HG03064 (cell line): Measurements from ENCODE around the gene NXT1.

Experiments
- ATAC-seq: cut with Tn5 transposase; IDR thresholded peaks from one replicate; pipeline ENCODE4 v1.9.1; 2021; ENCODE audit warnings: low read depth; ENCODE audit not compliant: unreplicated experiment

NXT1 gene

DNA sequence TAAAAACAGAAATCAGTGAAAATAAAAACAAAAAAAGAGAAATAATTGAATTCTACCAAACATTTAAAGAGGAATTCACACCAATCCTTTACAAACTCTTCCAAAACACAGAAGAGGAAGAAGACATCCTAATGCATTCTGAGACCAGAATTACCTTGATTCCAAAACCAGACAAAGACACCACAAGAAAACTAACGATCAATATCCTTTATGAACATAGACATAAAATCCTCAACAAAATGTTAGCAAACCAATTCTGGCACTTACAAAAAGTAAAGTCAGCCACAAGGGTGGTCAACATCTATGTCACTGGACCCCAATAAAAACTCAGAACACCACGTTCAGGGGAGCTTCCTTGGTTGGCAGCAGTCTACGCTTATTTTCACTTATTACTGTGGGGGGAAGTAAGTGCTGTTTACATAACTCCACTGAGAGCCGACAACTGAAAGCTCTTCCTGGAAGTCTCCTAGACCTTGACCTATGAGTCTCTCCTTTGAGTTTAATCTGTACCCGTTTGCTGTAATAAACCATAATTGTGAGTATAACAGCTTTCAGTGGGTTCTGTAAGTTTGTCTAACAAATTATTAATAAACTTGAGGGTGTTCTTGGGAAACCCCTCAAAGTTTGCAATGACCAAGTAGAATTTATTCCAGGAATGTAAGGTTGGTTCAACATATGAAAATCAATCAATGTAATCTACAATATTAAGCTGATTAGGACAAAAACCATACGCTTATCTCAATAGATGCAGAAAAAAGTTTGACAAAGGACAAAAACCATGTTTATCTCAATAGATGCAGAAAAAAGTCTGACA lies 35.9 kb downstream of the NXT1 start:
- ATAC-seq = no peak

DNA sequence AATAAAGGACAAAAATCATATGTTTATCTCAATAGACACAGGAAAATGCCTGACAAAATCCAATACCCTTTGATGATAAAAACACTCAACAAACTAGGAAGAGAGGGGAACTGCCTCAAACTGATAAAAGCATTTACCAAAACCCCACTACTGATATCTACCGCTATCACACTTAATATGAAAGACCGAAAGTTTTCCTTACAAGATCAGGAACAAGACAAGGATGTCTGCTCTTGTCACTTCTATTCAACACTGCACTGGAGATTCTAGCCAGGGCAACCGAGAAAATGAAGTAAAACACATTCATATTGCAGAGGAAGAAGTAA lies 36.5 kb downstream of the NXT1 start:
- no peak for ATAC-seq

DNA sequence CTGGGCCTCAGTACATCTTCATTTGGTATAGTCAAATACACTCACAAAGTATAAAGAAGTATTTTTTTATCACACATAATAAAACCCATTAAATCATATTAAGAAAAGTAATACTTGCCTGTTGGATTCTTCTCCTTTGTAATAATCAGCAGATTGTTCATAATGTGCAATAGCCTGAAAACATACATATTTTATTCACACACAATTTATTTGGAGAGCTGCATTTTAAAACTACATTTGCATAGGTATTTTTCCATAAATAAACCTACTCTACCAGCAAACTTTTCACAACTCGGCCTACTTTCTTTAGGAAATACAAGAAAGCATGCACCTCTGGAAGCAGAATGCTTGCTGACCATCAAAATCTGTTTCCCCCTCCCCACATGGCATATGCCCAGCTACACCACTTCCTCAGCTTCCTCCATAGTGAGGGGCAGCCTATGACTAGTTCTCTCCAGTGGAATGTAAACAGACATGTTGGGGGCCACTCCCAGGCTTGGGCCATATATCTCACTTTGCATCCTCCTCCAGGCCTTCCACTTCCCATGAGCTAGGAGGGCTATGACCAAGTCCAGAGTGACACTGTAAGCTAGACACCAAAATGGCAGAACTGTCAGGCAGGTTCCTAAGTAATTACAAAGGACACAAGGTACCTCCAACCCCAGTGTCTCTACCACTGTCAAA lies 39.6 kb downstream of the NXT1 start:
- ATAC-seq = no peak

DNA sequence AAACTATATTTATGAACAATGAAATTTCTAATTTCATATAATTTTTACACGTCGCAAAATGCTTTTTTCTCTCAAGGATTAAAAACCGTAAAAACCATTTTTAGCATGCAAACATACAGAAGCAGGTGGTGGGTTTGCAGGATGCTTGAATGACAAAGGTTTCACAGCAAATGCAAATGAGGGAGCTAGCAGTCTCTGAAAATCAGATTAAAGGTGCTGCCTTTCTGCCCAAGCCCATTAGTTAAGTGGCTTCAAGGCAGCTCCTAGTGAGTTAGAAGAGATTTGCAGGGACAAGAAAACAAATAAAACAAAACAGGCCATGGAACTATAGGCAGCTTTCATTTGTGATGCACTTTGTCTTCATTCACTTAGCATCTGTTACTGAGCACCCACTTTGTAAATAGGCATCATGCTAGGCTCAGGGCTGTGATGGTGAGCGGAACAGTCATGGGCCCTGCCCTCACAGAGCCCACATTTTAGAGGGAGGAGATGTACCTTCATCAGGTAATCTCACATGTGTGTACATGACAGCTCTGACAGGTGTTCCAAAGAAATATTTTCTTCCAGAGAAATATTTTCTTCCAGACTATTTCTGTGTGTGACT lies 41.2 kb downstream of the NXT1 start:
- no peak for ATAC-seq

DNA sequence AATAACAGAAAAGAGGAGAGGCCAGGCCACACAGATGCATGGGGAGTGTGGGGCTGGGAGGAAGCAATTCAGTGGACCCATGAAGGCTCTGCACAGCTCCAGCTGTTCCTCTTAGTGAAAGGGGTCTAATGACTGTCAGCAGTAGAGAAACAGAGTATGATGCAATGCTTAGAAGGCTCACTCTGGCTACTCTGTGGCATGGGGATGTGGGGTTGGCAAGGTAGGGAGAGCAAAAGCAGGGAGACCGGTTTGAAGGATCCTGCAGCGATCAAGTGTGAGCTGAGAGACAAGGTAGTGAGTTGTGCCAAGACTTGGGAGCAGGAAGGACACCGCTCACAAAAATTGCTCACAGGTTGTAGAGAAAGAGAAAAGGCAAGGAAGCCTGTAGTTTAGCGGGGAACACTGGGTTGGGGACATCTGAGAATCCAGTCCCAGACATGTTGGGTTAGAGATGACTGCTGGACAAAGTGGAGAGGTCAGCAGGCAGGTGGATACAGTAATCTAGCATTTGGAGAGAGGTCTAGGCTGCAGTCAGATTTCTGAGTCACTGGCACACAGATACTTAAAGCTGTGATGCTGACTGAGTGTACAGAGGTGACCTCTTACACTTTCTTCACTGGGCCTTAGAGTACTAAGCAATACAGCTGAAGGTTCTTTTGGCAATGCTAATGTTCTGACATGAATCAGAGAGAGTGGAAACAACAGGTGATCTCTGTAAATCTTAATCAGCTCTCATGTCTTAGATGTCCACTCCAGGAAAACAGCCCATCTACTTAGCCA lies 43.6 kb downstream of the NXT1 start:
- no peak for ATAC-seq

DNA sequence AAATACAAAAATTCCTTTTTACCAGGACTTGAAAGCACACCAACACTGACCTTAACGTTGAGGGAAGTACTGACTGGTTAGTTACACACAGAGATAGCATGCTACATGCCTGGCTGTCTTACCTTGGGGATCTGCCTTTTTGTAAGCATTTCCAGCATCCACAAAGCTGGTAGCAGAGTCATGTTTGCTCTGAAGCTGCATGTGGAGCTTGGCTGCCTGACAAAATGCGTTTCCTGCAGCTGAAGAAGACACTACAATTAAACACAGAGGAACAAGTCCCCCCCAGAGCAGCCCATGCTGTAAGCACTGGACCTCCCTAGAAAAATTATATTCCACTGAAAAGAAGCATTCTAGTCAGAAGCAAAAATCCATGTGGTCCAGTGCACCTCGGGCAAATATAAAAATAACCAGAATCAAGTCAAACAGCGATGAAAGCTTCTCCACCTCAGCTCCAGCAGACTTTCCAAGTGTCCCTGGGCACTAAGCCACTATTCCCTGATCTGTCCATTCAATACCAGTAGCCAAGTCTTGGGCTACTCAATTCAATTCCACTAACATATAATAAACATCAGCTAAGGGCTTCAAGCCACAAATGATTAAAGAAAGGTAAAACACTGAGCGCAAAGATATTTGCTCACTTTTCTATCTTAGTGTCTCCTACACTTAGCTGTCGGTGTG lies 46.5 kb downstream of the NXT1 start:
- ATAC-seq = no peak

DNA sequence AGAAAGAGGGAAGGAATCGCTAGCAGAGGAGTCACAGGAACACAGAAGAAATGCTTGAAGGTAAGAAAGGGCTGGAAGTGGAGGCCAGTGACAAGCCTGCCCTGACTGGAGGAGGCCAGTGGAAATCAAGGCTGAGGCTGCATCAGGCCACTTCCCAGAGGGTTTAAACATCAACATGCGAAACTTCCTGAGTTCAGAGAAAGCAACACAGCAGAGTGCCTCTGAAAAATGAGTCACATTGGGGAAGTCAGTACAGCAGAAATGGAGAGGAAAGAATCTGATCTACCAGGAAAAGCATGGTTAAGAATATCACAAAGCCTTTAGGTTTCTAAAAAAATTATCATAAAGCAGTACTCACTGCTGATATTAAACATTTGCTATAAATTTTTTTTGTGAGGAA lies 47.4 kb downstream of the NXT1 start:
- ATAC-seq = no peak

DNA sequence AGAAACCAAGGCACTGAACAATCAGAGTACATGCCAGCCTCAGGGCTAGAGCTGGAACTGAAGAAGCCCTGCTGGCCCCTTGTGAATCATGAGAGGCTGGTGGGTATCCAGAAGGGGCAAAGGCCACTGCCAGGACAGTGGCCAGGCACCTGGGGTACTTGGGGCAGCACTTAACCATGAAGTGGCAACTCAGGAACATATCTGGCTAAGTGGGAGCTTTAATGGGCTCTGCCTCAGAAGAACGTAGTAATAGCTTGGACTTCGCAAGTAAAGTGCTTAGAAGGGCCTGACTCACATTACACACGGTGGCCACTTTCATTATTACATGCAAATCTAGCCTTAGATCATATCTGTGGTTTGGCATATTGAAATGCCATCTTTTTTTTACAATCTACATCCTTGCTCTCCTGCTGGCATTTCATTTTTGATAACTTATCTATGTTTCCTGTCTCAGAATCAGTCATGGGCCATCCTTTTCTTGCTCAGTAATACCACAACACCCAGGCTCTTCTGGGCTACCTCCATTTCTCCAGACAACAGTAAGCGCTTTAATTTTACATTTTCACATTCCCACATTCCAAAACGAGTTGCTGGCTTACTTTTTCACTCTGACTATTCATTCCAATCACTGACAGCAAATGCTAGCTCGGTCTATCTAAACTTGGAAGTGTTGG lies 49.1 kb downstream of the NXT1 start:
- ATAC-seq = no peak

DNA sequence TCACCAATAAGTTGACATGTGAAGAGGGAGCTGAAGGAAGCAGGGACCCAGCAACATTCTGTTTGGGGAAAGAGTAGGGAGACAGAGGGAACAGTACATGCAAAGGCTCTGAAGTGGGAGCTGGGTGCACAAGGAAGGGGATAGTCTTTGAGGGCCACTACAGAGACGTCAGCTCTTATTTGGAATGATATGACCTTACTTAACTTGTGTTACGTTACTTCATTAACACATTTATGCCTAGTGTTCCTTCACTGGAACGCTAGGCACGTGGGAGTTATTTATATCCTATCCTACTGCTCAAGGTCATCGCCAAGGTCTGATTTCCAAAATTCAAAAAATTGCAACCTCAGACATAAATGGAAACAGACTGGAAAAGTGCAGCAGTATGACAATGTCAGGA lies 50.5 kb downstream of the NXT1 start:
- ATAC-seq = no peak

DNA sequence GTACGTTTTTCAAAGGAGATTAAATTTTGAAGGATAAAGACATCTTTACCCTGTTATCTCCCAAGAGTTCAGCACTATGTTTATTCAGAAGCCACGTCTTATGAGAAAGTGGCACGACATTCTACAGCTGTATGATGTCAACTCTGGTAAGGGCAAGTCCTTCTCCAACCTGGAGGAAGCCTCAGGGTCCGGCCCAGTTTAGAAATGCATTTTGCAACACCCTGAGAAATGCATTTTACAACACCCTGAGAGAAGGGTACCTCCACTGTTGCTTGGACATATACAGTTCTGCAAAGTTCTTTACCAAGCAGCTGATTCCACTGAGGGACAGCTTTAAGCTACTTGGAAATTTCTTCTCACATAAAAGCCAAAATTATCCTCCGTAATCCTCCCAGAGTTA lies 53.2 kb downstream of the NXT1 start:
- ATAC-seq = no peak

DNA sequence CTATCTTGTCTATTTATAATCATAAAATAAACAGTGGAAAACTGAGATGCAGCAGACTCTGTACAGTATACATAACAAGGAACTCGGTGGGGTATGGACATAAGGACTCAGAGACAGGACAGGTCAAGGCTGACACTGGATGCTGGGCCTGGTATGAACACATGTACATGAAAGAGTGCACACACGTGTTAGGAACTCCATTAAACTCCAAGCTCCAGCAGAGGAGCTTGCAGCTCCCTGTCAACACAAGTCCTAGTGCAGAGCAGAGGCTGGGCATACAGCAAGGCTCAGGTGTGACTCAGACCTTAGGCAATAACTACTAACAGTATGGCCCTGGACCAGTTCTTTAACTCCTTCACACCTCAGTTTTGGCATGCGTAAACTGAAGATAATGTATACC lies 53.6 kb downstream of the NXT1 start:
- no peak for ATAC-seq
